GM19452 (cell line): ENCODE measurements around the gene STAG1.
"Not testable (repeated sequence)": the region's sequence is repeated elsewhere in the genome, so short reads cannot be mapped to it uniquely, and the experiment has no call there.

Experiments used
- ATAC-seq: cut with Tn5 transposase; IDR thresholded peaks from one replicate; pipeline ENCODE4 v1.9.1; 2021; ENCODE audit not compliant: unreplicated experiment

The STAG1 gene

GRCh38 chr3:136602818-136603217 lies 149.4 kb downstream of the STAG1 start:
- no peak for ATAC-seq

- no peak for ATAC-seq
Observed at GRCh38 chr3:136595913-136596697, 156.1 kb downstream of the STAG1 start.

- ATAC-seq = no peak
Observed at GRCh38 chr3:136586580-136586979, 165.6 kb downstream of the STAG1 start.

GRCh38 chr3:136584728-136585127 lies 167.4 kb downstream of the STAG1 start:
- ATAC-seq = no peak

GRCh38 chr3:136583823-136584222 lies 168.4 kb downstream of the STAG1 start:
- ATAC-seq = no peak

- ATAC-seq = no peak
Observed at GRCh38 chr3:136577791-136578190, 174.4 kb downstream of the STAG1 start.

GRCh38 chr3:136576279-136577009 lies 175.7 kb downstream of the STAG1 start:
- no peak for ATAC-seq

GRCh38 chr3:136567599-136568188 lies 184.5 kb downstream of the STAG1 start:
- no peak for ATAC-seq

GRCh38 chr3:136564962-136565361 lies 187.2 kb downstream of the STAG1 start:
- not testable (repeated sequence) for ATAC-seq

- no peak for ATAC-seq
Observed at GRCh38 chr3:136562026-136562425, 190.2 kb downstream of the STAG1 start.

GRCh38 chr3:136559896-136560295 lies 192.3 kb downstream of the STAG1 start:
- no peak for ATAC-seq

GRCh38 chr3:136549461-136549860 lies 202.7 kb downstream of the STAG1 start:
- not testable (repeated sequence) for ATAC-seq

GRCh38 chr3:136547293-136547692 lies 204.9 kb downstream of the STAG1 start:
- no peak for ATAC-seq

GRCh38 chr3:136546720-136547119 lies 205.5 kb downstream of the STAG1 start:
- no peak for ATAC-seq

- ATAC-seq = no peak
Observed at GRCh38 chr3:136545664-136546268, 206.4 kb downstream of the STAG1 start.

GRCh38 chr3:136544532-136544931 lies 207.6 kb downstream of the STAG1 start:
- ATAC-seq = no peak

GRCh38 chr3:136543385-136543784 lies 208.8 kb downstream of the STAG1 start:
- ATAC-seq = no peak

GRCh38 chr3:136535906-136536305 lies 216.3 kb downstream of the STAG1 start:
- ATAC-seq = no peak

- no peak for ATAC-seq
Observed at GRCh38 chr3:136532766-136533165, 219.4 kb downstream of the STAG1 start.

GRCh38 chr3:136518102-136518501 lies 234.1 kb downstream of the STAG1 start:
- no peak for ATAC-seq

- ATAC-seq = no peak
Observed at GRCh38 chr3:136516656-136517055, 235.5 kb downstream of the STAG1 start.

- no peak for ATAC-seq
Observed at GRCh38 chr3:136516095-136516494, 236.1 kb downstream of the STAG1 start.
